ENCODE measurements around the gene MTRF1. TPM values are rescaled to one million over a fixed set of nuclear protein-coding genes. Genes with fewer than 3 reads are reported as not detected.

Gene MTRF1
- total RNA-seq = 10 to 100 TPM in 1 of 6 experiments, 1 to 10 TPM in 5; 6.0 to 10.5 (median 7.4) TPM
- long read RNA-seq, partial matches to known transcripts = 0 of 2 reads
- long read RNA-seq, other reads (novel, unspliced or antisense) = 2 of 2 reads

- Histone ChIP-seq H3K4me1 (peaks cover 0 to 16% (median 0%) of the 10 kb centered on the region in 4 donors), H3K36me3 (no peaks in the 10 kb centered on the region), H3K9me3 (peaks cover 0 to 3% (median 0%) of the 10 kb centered on the region in 4 donors), H3K4me3 (peak within 1 kb of the TSS; percentile 48 to 69 (median 64)), H3K27ac (peak within 1 kb of the TSS; percentile 13 to 58 (median 52)), H3K27me3 (no peaks in the 10 kb centered on the region)
- WGBS (ENCODE audit: insufficient coverage, low coverage, low lambda C conversion rate, missing lambda C conversion rate) = 0% methylated on average over 32 of the region's 32 CpGs
- no peak for TF ChIP-seq CTCF (IDR thresholded peaks at IDR 0.05)
- peak; percentile 28 for TF ChIP-seq POLR2A (IDR thresholded peaks at IDR 0.05)
- intact Hi-C loops (cut with DNase I) = no loop called here
- peak; percentile 80 to 86 (median 85) for DNase-seq
- peak; percentile 90 to 96 (median 95) for ATAC-seq
Observed at GRCh38 chr13:41263261-41263971, at the start of gene MTRF1. TSS of gene MTRF1 (minus strand) at chr13:41263576. CDS start at chr13:41260907, 2,669 bp downstream.

- 38% methylated on average over 5 of the region's 5 CpGs for WGBS (ENCODE audit: insufficient coverage, low coverage, low lambda C conversion rate, missing lambda C conversion rate)
- no peak for ATAC-seq
- TF ChIP-seq CTCF (IDR thresholded peaks at IDR 0.05) (no peak), POLR2A (IDR thresholded peaks at IDR 0.05) (no peak)
- Histone ChIP-seq H3K36me3 (no peaks in the 10 kb centered on the region), H3K9me3 (no peaks in the 10 kb centered on the region), H3K4me3 (peak overlapping the region in 1 of 3 donors; percentile 96), H3K27ac (no peak overlapping the region), H3K4me1 (peaks cover 0 to 17% (median under 1%) of the 10 kb centered on the region in 4 donors), H3K27me3 (no peaks in the 10 kb centered on the region)
- no peak for DNase-seq
- intact Hi-C loops (cut with DNase I) = no loop called here
Observed at GRCh38 chr13:41313117-41313516, 49.7 kb upstream of the MTRF1 start.

- DNase-seq (peak in 2 of 3 donors; percentile 35 to 60), ATAC-seq (peak; percentile 25 to 45 (median 29))
- TF ChIP-seq POLR2A (IDR thresholded peaks at IDR 0.05) (no peak), CTCF (IDR thresholded peaks at IDR 0.05) (no peak)
- H3K27me3 ChIP-seq = no peaks in the 10 kb centered on the region
- H3K4me1 ChIP-seq = peaks cover 0 to 17% (median 0%) of the 10 kb centered on the region in 4 donors
- H3K9me3 ChIP-seq = no peaks in the 10 kb centered on the region
- H3K36me3 ChIP-seq = no peaks in the 10 kb centered on the region
- WGBS (ENCODE audit: insufficient coverage, low coverage, low lambda C conversion rate, missing lambda C conversion rate) = 1% methylated on average over 11 of the region's 11 CpGs
- intact Hi-C loops (cut with DNase I) = no loop called here
- peak overlapping the region; percentile 96 to 99 (median 98) for H3K4me3 ChIP-seq
- H3K27ac ChIP-seq = peak overlapping the region; percentile 99
Observed at GRCh38 chr13:41312176-41312500, 48.8 kb upstream of the MTRF1 start.

- intact Hi-C loops (cut with DNase I) = no loop called here
- WGBS (ENCODE audit: insufficient coverage, low coverage, low lambda C conversion rate, missing lambda C conversion rate) = 1% methylated on average over 15 of the region's 73 CpGs
- ATAC-seq = peak; percentile 67 to 84 (median 79)
- peaks cover 0 to 17% (median 0%) of the 10 kb centered on the region in 4 donors for H3K4me1 ChIP-seq
- DNase-seq = peak; percentile 62 to 79 (median 66)
- peak overlapping the region; percentile 99 for H3K27ac ChIP-seq
- no peaks in the 10 kb centered on the region for H3K36me3 ChIP-seq
- H3K4me3 ChIP-seq = peak overlapping the region; percentile 96 to 99 (median 98)
- H3K27me3 ChIP-seq = no peaks in the 10 kb centered on the region
- no peaks in the 10 kb centered on the region for H3K9me3 ChIP-seq
- no peak for TF ChIP-seq POLR2A (IDR thresholded peaks at IDR 0.05)
- no peak for TF ChIP-seq CTCF (IDR thresholded peaks at IDR 0.05)
Observed at GRCh38 chr13:41311406-41312175, 48.2 kb upstream of the MTRF1 start.

Measured in right lobe of liver (tissue), 6 donors.